Chondrocyte (in vitro differentiated cells): Measurements from ENCODE around the gene DOK5. TPM values are rescaled to one million over a fixed set of nuclear protein-coding genes. Genes with fewer than 3 reads are reported as not detected.
"Not testable (repeated sequence)": the region's sequence is repeated elsewhere in the genome, so short reads cannot be mapped to it uniquely, and the experiment has no call there.

ENCODE experiments used
- DNase-seq: peaks from one replicate; pipeline ENCODE4 v3.0.0; 2021; ENCODE audit warnings: mixed read lengths, low spot score
- H3K27ac Mint-ChIP-seq: one replicate; pipeline ENCODE4 v1.8.0; 2021; ENCODE audit warnings: mild to moderate bottlenecking, moderate library complexity, mixed read lengths; ENCODE audit not compliant: unreplicated experiment
- H3K27me3 Mint-ChIP-seq: 2 replicates; pipeline ENCODE4 v1.8.0; 2021; ENCODE audit warnings: low read depth, mixed read lengths
- H3K36me3 Mint-ChIP-seq: 2 replicates; pipeline ENCODE4 v1.8.0; 2021; ENCODE audit warnings: low read depth, mixed read lengths
- H3K4me1 Mint-ChIP-seq: 2 replicates; pipeline ENCODE4 v1.8.0; 2021; ENCODE audit warnings: low read depth, mild to moderate bottlenecking, mixed read lengths
- H3K4me3 Mint-ChIP-seq: one replicate; pipeline ENCODE4 v1.8.0; 2021; ENCODE audit warnings: mild to moderate bottlenecking, moderate library complexity, mixed read lengths; ENCODE audit not compliant: unreplicated experiment
- H3K9me3 Mint-ChIP-seq: 2 replicates; pipeline ENCODE4 v1.8.0; 2021; ENCODE audit warnings: low read depth, mixed read lengths
- CTCF ChIP-seq: fragments of 200-600 bp; sonication (generic); IDR thresholded peaks from 2 replicates; pipeline ENCODE4 v1.5.0; 2021; ENCODE audit warnings: antibody characterized with exemption, mild to moderate bottlenecking, moderate library complexity
- total RNA-seq: library from RNA; stranded (reverse); gene quantifications from 3 replicates; pipeline ENCODE4 v1.2.1, GENCODE V29; 2021

DOK5 gene
- total RNA-seq, 1 donor from 2014 or later = 8.7 TPM

GRCh38 chr20:54474046-54474445 lies 1.3 kb upstream of the DOK5 start:
- Mint-ChIP-seq H3K36me3 (no peaks in the 10 kb centered on the region), H3K27me3 (peaks cover 1% of the 10 kb centered on the region), H3K4me1 (peaks cover 23% of the 10 kb centered on the region), H3K4me3 (no peak overlapping the region), H3K9me3 (peaks cover 2% of the 10 kb centered on the region), H3K27ac (no peak overlapping the region)
- no peak for DNase-seq
- TF ChIP-seq CTCF = no peak

GRCh38 chr20:54474866-54475265 lies 527 bp upstream of the DOK5 start:
- no peak overlapping the region for H3K27ac Mint-ChIP-seq
- H3K9me3 Mint-ChIP-seq = peaks cover 2% of the 10 kb centered on the region
- DNase-seq = no peak
- peak overlapping the region; percentile 91 for H3K4me3 Mint-ChIP-seq
- no peak for TF ChIP-seq CTCF
- peaks cover 28% of the 10 kb centered on the region for H3K4me1 Mint-ChIP-seq
- H3K36me3 Mint-ChIP-seq = no peaks in the 10 kb centered on the region
- peaks cover 4% of the 10 kb centered on the region for H3K27me3 Mint-ChIP-seq

- no peak for TF ChIP-seq CTCF
- Mint-ChIP-seq H3K36me3 (no peaks in the 10 kb centered on the region), H3K27me3 (peaks cover 6% of the 10 kb centered on the region), H3K9me3 (peaks cover 2% of the 10 kb centered on the region), H3K4me1 (peaks cover 29% of the 10 kb centered on the region), H3K27ac (peak overlapping the region; percentile 80), H3K4me3 (peak overlapping the region; percentile 91)
- no peak for DNase-seq
Measured at GRCh38 chr20:54476169-54477009, 996 bp downstream of the DOK5 start.

- TF ChIP-seq CTCF = no peak
- no peak overlapping the region for H3K27ac Mint-ChIP-seq
- H3K9me3 Mint-ChIP-seq = no peaks in the 10 kb centered on the region
- H3K27me3 Mint-ChIP-seq = peaks cover 6% of the 10 kb centered on the region
- no peaks in the 10 kb centered on the region for H3K36me3 Mint-ChIP-seq
- no peak for DNase-seq
- peaks cover 38% of the 10 kb centered on the region for H3K4me1 Mint-ChIP-seq
- H3K4me3 Mint-ChIP-seq = peak overlapping the region; percentile 91
Measured at GRCh38 chr20:54477191-54477955, 2.0 kb downstream of the DOK5 start.

- no peak for DNase-seq
- peaks cover 44% of the 10 kb centered on the region for H3K4me1 Mint-ChIP-seq
Measured at GRCh38 chr20:54479138-54479906, 3.9 kb downstream of the DOK5 start.

GRCh38 chr20:54479937-54480336 lies 4.5 kb downstream of the DOK5 start:
- not testable (repeated sequence) for H3K27me3 Mint-ChIP-seq, H3K9me3 Mint-ChIP-seq, H3K4me3 Mint-ChIP-seq, H3K36me3 Mint-ChIP-seq, H3K27ac Mint-ChIP-seq, DNase-seq
- H3K4me1 Mint-ChIP-seq = peaks cover 41% of the 10 kb centered on the region

More at GRCh38 chr20:54479138-54479906, 3.9 kb downstream of the DOK5 start:
- Mint-ChIP-seq H3K27ac (no peak overlapping the region), H3K9me3 (no peaks in the 10 kb centered on the region), H3K36me3 (no peaks in the 10 kb centered on the region), H3K4me3 (no peak overlapping the region), H3K27me3 (peaks cover 6% of the 10 kb centered on the region)
- TF ChIP-seq CTCF = peak; percentile 49
